AG08396 (cell line): Measurements from ENCODE around the gene ST6GALNAC1.
A peak's percentile ranks its signal among the peaks of the same experiment; 100 is the strongest.

Source experiments
- DNase-seq: peaks from one replicate; pipeline ENCODE4 v3.0.0; 2012; ENCODE audit warnings: low spot score, mixed read lengths

ST6GALNAC1 gene, protein sequence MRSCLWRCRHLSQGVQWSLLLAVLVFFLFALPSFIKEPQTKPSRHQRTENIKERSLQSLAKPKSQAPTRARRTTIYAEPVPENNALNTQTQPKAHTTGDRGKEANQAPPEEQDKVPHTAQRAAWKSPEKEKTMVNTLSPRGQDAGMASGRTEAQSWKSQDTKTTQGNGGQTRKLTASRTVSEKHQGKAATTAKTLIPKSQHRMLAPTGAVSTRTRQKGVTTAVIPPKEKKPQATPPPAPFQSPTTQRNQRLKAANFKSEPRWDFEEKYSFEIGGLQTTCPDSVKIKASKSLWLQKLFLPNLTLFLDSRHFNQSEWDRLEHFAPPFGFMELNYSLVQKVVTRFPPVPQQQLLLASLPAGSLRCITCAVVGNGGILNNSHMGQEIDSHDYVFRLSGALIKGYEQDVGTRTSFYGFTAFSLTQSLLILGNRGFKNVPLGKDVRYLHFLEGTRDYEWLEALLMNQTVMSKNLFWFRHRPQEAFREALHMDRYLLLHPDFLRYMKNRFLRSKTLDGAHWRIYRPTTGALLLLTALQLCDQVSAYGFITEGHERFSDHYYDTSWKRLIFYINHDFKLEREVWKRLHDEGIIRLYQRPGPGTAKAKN

DNA sequence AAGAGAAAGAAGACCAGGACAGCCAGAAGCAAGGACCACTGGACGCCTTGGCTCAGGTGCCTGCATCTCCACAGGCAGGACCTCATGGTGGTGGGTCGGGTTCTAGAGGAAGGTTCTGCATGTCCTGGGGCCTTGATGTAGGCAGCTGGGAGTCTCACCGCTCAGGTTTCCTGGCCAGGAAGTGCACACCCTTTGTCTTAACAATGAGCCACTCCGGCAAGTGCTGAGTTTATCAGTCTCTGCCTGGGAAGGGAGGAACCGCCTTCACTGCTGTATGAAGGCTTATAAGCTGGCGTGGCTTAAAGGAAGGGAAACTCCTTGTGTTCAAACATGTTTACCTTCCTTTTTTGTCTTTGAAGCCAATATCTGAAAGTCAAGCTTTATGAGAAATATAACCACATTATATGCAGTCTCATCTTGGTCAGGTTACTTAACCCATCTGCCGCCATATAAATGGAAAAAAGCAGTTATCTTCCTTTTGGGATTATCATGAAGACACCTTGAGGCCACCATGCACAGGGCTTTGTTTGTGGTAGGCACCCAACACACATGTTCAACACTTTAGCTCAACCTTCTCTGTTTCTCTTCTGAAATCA, at the start of gene ST6GALNAC1:
Gene ST6GALNAC1 (minus strand): TSS at position 205 of the 596 bp plus-strand sequence. CDS start 119 bp downstream, at position 86.
- DNase-seq = no peak

DNA sequence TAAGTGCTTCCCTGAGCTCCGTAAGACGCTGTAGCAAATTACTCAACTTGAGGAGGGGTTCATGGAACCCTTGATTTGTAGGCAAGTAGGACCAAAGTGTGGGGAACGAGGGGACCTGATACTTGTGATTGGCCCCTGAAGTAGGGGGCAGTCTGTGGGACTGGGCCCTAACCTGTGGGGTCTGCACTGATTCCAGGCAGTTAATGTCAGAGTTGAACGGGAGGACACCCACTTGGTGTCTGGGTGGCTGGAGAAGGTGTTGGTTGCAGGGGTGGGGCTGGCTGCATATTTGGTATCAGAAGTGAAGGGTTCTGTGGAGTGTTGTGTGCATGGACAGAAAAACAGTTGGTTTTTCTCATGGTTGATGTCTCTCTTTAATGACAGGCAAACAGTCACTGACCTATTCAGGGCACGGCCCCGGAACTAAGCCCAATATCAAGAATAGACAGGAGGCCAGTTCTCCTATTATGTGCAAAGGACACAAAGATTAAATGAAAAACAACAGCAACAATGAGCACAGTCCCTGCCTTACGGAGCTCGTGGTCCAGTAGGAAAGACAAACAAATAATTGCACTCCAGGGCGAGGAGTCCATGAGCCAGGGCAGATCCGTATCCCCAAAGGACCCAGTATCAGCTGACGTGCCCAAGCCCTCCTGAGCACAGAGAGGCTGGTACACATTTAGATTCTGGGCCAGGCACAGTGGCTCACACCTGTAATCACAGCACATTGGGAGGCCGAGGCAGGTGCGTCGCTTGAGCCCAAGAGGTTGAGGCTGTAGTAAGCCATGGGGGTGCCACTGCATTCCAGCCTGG, 48.0 kb upstream of the ST6GALNAC1 start:
- no peak for DNase-seq

DNA sequence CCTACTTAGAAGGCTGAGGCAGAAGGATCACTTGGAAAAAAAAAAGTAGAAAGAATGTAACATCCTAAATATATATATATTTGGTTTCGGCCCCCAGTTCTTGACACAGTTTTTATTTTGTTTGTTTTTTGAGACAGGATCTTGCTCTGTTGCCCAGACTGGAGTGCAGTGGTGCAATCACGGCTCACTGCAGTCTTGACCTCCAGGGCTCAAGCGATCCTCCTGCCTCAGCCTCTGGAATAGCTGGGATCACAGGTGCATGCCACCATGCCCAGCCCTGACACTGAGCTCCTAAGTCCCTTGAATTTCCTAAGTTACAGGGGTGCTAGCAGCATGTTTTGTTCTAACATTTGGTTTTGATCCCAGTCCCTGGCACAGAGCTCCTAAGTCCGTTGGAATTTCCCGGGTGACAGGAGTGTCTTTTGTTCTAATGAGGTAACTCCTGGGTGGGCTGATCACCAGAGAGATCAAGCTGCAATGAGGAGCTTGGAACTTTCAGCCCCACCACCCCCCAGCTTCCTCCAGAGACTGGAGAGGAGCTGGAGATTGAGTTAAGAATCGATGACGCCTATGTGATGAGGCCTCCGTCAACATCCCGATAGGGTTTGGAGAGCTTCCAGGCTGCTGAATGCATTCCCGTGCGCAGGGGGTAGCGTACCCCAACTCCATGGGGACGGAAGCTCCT, 47.2 kb upstream of the ST6GALNAC1 start:
- DNase-seq = no peak

DNA sequence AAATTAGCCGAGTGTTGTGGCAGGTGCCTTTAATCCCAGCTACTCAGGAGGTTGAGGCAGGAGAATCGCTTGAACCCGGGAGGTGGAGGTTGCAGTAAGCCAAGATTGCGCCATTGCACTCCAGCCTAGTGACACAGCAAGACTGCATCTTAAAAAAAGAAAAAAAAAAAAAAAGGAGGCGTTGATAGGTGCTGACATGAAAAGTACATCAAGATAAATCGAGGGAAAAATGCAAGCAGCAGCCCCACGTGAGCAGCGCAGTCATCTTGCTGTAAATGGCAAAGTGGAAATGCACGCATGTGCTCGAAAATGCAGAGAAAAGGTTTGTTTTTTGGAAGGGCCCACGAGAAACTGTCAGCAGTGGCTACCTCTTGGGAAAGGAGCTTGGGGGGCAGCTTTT, 46.3 kb upstream of the ST6GALNAC1 start:
- no peak for DNase-seq

DNA sequence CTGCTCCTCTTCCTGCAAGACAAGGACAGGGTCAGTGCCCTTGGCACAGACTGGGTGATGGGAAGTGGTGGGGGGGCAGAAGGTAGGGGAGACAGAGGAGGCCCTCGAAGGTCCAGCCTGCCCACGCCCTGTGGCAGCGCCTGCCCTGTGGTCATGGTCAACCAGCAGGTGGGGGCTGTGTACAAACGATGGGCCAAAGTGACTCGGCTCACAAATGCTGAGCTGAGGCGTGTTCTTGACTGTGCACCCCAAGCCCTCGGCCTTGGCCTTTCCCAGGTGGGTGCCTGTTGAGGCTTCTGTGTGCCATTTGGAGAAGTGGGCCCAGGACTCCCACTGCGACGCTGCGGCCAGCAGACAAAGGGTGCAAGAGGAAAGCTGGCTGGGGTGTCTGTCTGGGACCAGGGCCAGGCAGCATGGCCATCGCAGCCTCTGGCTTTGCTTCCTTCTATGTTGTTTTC, 44.6 kb upstream of the ST6GALNAC1 start:
- DNase-seq = no peak

DNA sequence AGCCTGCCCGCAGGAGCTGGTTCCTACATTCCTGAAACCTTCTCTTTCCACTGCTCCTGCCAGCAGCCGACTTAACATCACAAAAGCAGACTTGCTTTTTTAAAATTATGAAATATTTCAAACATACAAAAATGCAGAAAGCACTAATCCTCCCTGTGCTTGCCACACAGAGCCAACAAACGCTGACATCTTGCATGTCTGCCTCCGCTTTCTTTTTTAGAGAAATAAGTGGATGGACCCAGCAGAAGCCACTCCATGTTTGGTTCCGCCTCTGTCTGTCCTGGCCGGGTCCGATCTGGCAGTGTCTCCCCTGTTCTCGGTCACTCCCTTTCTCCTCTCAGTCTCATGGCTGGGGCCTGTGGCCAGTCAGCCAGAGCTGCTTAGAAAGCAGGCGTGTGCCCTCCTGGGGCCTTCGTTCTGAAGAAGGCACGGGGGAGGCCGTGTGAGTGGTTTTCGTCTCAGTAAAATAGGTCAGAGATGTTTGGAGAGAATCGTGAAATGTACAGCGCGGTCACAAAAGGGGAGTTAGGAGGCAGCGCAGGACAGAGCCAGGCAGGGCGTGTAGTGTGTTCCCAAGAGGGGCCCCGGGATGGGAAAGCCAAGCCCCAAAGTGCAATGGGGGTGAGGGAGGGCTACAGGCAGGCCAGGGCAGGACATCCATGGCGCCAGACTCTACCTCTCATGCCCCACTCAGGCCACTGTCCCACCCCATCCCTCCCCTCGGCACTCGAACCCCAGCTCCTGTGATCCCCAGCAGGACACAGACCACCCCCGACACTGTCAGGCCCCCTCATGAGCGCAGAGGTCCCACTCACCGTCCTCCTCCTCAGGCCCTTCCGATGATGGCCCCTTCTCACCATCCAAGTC, 44.0 kb upstream of the ST6GALNAC1 start:
- DNase-seq = no peak

DNA sequence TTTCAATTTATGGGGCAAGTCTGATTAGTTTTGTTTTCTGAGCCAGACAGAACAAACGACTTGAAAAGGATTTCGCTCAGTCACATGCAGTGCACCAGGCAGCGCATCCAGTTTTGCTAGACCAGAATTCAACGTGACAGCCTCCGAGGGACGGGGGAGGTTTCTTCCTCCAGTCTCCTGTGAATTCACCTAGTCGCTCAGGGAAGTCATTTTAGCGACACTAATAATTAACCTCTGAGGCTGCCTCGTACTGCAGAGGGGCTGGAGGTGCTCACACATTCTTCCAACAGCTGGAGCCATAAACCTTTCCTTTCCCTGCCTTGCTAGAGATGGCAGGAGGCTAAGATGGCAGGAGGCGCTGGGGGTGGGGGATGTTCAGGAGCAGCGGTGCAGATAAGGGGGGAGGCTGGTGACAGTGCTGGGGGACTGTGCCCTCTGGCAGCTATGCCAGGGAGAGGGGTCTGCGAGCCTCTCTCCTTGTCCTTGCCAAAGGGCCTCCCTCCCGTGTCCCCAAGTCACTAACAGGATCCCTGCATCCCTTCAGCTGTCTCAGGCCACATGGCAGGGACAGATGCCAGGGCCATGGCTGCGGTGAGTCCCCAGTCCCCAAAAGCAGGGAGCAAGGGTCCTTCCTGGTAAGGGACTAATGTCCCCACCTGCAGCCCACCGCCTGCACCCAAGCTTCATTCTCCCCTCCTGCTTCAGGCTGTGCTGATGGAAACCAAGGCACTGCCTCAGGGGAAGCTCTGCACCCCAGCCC, 43.2 kb upstream of the ST6GALNAC1 start:
- no peak for DNase-seq

DNA sequence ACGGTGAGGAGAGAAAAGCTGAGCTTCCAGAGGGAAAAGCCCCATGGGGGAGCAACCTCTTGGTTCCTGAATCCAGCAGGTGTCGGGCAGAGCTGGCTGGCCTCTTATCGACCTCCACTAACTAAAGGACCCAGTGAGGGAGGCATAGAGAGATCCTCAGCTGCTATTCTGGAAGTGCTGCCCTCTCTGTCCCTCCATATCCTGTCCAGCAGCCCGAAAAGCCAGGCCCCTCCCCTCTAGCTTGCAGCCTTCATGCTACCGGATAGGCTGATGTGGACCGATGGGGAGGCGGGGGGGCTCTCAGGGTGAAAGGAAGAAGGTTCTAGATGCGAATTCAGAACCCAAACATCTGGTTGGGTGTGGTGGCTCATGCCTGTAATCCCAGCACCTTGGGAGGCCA, 42.3 kb upstream of the ST6GALNAC1 start:
- DNase-seq = no peak

DNA sequence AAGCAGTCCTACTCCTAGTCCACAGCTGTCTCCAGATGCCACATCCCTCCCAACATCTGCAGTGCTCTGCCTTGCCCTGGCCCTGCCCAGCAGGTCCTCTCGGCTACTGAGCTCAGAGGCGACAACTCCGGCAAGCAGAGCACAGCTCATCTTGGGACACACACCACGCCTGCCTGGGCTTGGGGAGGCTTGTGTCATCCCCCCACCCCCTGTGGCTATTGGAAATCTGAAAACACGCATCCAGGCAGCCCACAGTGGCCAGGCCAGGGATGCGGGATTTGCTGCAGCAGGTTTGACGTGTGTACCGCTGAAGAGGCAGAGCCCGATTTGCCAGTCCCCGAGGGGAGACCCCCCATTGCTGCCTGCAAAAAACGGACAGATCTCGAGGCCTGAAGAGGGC, 41.8 kb upstream of the ST6GALNAC1 start:
- no peak for DNase-seq

DNA sequence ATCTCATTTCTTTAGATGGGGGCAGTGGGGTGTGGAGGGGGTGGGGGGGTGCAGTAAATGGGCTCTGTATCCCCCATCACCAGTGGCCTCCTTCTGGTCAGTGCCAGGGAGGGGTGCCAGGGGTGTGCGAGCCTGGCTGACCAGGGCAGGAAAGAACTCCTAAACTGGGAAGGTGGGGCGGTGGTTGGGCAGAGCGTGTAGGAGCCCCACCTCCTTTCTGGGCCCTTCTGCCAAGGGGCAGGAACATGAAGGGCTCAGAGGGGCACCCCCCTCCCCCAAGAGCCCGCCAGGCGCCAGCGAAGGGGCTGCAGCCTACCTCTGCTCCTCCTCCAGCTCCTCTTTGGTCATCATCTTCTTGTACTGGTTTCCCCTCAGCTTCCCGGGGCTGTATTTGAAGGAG, 41.2 kb upstream of the ST6GALNAC1 start:
- DNase-seq = no peak

DNA sequence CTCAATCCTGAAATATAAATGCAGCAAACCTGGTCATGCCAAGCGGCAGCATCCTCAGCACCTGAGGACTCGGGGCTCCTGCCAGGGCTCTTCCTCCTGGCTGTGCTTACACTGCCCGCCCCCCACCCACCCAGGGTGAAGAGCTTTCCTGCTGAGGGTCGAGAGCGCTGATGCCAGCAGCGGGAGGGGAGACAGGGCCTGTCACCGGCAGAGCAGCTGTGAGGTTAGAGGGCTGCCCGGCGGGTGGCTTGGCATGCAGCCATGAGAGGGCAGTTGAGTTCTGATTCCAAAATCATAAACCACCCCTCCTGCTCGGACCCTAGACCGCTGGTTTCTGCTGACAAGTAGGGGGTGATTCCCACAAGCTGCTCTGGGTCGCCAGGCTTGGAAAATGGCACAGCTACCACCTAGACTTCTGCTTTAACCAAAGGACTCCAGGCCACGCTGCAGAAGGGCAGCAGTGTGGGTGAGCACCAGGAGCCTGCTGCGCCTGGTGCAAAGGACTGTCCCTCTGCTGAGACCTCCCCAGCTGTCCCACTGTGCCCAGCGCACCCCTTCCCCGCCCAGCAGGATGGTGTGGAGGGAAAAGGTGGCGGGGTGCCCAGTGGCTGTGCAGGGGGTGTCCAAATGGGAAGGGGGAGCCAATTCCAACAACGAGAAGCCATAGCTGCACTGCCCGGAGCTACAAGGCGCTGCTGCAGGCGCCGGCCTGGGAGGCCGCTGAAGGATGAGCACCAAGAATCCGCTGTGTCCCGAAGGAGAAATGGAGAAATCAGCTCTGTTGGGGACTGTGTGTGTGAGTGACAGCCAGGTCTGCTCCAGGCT, 40.6 kb upstream of the ST6GALNAC1 start:
- no peak for DNase-seq

DNA sequence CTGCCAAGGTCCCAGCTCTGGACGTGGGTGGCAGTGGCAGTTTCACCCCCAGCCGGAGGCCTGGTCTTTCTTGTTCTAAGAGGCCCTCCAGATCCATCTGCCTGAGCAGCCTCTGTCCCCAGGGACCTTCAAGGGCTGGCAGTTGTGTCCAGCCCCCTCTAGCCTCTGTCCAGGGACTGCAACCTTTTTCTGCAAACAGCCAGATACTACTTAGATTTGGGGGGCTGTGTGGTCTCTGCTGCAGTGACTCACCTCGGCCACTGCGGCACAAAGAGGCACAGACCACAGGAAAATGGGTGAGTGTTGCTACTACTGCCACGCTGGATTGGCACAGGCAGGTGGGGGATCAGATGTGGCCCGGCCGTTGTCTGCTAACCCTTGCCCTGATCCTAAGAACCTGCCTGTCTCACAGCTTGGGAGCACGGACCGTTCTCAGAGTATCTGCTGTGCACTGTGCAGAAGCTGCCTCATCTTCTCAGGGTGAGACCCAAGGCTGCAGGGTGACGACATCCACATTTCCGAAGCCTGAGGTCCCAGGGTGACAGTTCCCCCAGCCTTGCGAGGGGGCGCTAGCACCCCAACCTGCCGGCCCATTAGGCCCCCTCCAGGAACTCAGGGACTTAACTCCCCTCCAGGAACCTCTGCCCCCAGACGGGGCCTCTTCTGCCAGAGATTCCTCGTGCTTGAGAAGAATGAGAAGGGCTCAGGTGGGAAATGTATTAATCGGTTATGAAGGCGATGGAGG, 39.6 kb upstream of the ST6GALNAC1 start:
- no peak for DNase-seq

DNA sequence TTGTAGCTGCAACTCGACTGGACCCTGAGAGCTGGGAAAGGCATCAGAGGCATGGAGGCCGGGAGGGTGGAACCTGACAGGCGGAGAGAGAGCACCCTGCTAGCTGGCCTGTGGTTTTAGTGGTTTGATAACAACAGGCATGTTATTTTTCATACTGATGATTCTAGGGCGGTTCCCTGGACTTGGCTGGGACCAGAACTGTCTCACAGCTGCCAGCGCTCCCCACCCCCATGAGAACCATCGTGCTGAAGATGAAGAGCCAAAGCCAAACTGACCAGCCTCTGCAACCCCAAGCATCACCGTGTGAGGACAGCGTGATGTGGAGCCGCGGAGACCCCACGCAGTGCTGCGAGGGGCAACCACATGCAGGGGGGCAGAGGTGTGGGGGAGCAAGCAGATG, 38.7 kb upstream of the ST6GALNAC1 start:
- no peak for DNase-seq

DNA sequence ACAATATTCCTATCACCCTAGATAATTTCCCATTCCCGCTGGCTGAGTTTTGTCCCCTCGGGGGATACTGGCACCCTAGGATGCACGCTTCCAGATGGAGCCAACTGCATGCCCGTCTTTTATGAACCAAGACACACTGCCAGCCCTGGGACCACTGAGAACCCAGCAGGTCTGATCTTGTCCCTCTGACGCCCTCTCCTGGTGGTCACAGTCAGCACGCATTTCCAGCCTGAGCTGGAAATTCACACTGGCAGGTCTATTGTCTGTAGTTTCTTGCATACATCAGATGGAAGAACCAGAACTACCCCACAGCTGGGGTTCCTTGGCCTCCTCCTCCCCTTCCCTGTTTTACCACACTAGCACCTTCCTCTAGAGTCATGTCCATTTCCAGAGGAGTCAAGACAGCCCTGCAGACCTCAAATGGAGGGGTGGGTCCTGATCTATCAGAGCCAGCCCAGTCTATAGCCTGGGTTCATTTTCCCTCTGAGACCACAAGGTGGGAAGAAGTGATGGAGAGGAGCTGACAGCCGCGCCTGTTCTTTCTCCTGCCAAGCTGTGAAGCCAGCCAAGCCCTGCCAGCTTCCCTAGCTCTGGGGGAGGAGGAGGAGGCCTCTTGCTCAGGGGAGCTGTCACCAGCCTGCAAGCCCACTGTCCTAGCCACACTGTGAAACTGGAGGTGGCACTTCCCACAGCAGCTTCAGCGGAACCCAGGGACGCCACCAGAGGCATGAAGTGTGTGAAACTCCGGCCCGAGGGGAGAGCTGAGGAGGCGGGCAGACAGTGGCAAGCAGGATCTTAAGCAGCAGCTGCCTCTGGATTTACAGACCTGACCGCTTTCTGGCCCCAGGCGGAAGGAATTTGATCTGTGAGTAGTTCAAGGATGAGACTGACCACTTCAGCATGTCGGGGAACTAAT, 37.9 kb upstream of the ST6GALNAC1 start:
- DNase-seq = peak; percentile 65

DNA sequence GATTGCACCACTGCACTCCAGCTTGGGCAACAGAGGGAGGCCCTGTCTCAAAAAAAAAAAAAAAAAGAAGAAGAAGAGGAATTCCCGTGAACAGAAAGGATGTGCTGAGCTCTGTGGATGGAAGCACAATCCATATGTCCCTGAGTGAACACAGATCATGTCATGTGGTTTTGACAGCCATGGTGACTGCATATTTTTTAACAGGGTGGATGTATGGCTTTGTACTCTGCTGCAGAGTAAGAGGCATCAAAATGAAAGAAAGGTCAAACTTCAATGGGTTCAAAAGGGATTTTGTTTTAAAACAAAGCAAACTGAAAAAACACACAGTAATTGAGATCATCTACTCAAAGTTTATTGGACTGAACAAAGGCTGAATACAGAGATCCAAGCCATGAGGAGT, 35.7 kb upstream of the ST6GALNAC1 start:
- DNase-seq = no peak

DNA sequence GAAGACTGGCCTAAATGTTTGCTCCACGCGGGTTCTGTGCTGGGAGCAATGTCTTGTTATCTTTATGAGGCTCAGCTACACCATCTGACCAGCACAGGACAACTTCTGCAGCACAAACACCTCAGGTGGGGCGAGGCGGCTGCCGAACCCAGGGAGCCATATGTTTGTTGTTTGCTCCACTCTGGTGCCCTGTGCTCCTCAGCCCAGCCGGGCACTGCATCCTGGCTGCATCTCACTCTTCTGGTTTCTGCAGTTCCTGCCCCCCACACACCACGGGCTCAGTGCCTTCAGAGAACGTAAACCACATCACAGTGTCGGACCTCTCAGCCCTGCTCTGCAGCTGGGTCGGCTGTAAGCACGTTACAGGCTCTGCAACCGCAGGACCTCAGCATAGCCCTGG, 34.8 kb upstream of the ST6GALNAC1 start:
- no peak for DNase-seq

DNA sequence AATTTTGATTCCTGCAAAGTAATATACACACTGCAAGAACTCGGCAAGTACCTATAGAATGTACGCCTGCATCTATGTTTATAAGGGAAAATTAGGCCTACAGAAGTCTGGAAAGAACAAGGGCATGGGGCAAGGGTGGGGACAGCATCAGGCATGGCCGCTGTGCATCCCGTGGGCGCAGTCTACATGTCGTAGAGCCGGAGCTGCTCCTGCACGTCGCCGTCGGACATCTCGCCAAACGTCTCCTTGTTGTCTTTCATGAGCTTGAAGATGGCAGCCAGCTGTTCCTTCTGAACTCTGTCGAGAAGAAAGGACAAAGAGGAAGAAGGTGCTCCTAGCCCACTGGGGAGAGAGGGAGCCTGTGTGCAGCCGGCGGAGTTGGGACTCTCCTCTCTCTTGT, 33.8 kb upstream of the ST6GALNAC1 start:
- DNase-seq = no peak
